Right lobe of liver (tissue), 6 donors: ENCODE measurements around the gene COPS6. TPM values are rescaled to one million over a fixed set of nuclear protein-coding genes. Genes with fewer than 3 reads are reported as not detected.

Experiments used
- ATAC-seq, 4 donors: fragments of 200-7000 bp; cut with Tn5 transposase; one replicate each; pipeline ENCODE4 v1.9.1; 2020; ENCODE audit warnings: mild to moderate bottlenecking in 4 of 4, moderate library complexity in 4 of 4
- DNase-seq, 3 donors: peaks; one replicate each; pipeline ENCODE4 v3.0.0-alpha.2; 2020
- H3K27ac ChIP-seq, 3 donors: fragments of 200-600 bp; one replicate each; pipeline ENCODE4 v1.8.0; 2022
- H3K27me3 ChIP-seq, 2 donors: fragments of 200-600 bp; one replicate each; pipeline ENCODE4 v1.8.0; 2022
- H3K36me3 ChIP-seq, 4 donors: fragments of 200-600 bp; sonication (generic) in 1 of 4; one replicate each; pipeline versions ENCODE4 v1.5.1 to v1.8.0; 2017 to 2022; ENCODE audit warnings: control low read depth in 1 of 4
- H3K4me1 ChIP-seq, 4 donors: fragments of 200-600 bp; sonication (generic) in 1 of 4; one replicate each; pipeline versions ENCODE4 v1.5.1 to v1.8.0; 2017 to 2022; ENCODE audit warnings: control low read depth in 1 of 4
- H3K4me3 ChIP-seq, 3 donors: fragments of 200-600 bp; one replicate each; pipeline ENCODE4 v1.8.0; 2022
- H3K9me3 ChIP-seq, 4 donors: fragments of 200-600 bp; sonication (generic) in 1 of 4; one replicate each; pipeline versions ENCODE4 v1.5.1 to v1.8.0; 2017 to 2022; ENCODE audit warnings: control low read depth in 1 of 4
- CTCF ChIP-seq, 4 donors: fragments of 200-600 bp in 3 of 4; fragments of 450-650 bp in 1 of 4; IDR thresholded peaks; one replicate each; pipeline versions ENCODE4 v1.5.1 to v1.8.0; 2016 to 2022; ENCODE audit warnings: antibody characterized with exemption in 4 of 4, mild to moderate bottlenecking in 2 of 4
- POLR2A ChIP-seq: fragments of 450-650 bp; IDR thresholded peaks from one replicate; pipeline ENCODE4 v1.6.1; 2017; ENCODE audit warnings: antibody characterized with exemption, mild to moderate bottlenecking
- WGBS: methylation state at CpG from one replicate; pipeline ENCODE4 v1.1.6; 2018; ENCODE audit warnings: low coverage, low lambda C conversion rate; ENCODE audit not compliant: insufficient coverage; ENCODE audit errors: missing lambda C conversion rate; 5-methylcytosine and 5-hydroxymethylcytosine counted together
- intact Hi-C, 2 donors: fragments of 100-400 bp; cut with DNase I; formaldehyde crosslinking; loops; one replicate each; pipeline versions ENCODE4 v1.11.2 to v1.14.1; 2022
- microRNA counts: library from miRNA; unstranded; fragments of <30 nt; microRNA quantifications from one replicate; lab custom pipeline; 2016
- microRNA-seq, 2 donors: library from miRNA; unstranded; fragments of <30 nt; microRNA quantifications; one replicate each; pipeline ENCODE4, GENCODE V29; 2019 to 2020
- small RNA-seq, 2 experiments: library from RNA; depleted of rRNA; stranded (forward); fragments of <200 nt; gene quantifications; one replicate each; pipeline ENCODE3, GENCODE V24; 2016
- total RNA-seq, 6 experiments: library from RNA; depleted of rRNA in 2 of 6; stranded (reverse); fragments of >200 nt in 2 of 6; fragmentation: NEBNext Ultra II Directional in 3 of 6; extraction: Animal tissue kit (Norgen Biotek cat#: 25700) in 3 of 6; gene quantifications; one replicate each; pipeline versions ENCODE4 v1.1.0 to v1.2.4, GENCODE V29; 2016 to 2023
- donor health status: DM: no; HTN: yes; CAD: no.
- donor health status: DM: no; HTN: no; CAD: no.
- donor health status: DM: no; HTN: no; CAD: no.
- donor health status: DM: no; HTN: yes; CAD: no.
- donor health status: DM: no; HTN: yes; CAD: no.

COPS6 gene
- total RNA-seq, 6 experiments from 2014 or later, result 28.3 to 49.7 (median 42.7) TPM

DNA sequence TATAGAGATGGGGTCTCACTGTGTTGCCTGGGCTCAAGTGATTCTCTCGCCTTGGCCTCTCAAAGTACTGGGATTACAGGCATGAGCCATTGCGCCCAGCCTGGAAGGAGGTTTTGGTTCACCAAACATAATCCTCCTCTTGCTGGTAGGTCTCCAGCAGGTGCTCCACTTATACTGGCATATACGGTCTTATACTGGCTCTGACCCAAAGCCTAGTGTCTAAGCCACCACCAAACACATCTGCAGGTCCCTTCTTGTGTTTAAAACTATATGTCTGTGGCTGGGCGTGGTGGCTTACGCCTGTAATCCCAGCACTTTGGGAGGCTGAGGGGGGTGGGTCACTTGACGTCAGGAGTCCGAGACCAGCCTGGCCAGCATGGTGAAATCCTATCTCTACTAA, 43.4 kb downstream of the COPS6 start:
- Histone ChIP-seq H3K36me3 (no peaks in the 10 kb centered on the region), H3K27me3 (no peaks in the 10 kb centered on the region), H3K4me3 (peak overlapping the region in 1 of 3 donors; percentile 27), H3K9me3 (no peaks in the 10 kb centered on the region), H3K4me1 (peaks cover 0 to 26% (median 0%) of the 10 kb centered on the region in 4 donors), H3K27ac (no peak overlapping the region)
- intact Hi-C loops, result loop anchor here (10.0 kb wide), 1 partner anchor 93 kb away; no protein-coding TSS in a partner anchor
- no peak for TF ChIP-seq POLR2A
- TF ChIP-seq CTCF (IDR thresholded peaks at IDR 0.05), result no peak
- DNase-seq (no peak), ATAC-seq (no peak)
- 45% methylated on average over 7 of the region's 7 CpGs for WGBS

DNA sequence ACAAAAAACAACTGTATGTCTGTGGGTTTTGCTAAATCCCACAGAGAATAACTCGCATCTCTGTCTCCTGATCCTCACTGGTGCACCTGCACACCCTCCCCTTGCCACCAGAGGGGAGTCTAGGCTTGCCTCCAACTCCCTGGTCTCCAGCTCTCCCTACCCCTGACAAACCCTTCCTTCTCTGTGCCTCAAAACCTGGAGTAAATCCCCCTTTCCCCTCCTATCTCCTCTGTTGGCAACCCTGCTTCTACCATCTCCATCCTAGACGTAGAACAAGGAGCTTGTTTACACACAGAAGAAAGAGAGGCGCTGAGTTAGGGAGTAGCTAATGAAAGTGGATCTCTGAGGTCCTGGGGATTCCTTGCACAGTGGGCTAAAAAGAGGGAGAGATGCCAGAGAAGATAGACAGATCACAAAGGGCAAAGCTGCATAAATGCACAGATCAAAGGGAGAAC, 44.0 kb downstream of the COPS6 start:
- TF ChIP-seq CTCF (IDR thresholded peaks at IDR 0.05), result peak; percentile 84 to 85 (median 84)
- TF ChIP-seq POLR2A, result no peak
- ATAC-seq (peak; percentile 77 to 83 (median 78)), DNase-seq (peak in 2 of 3 donors; percentile 67 to 68)
- 21% methylated on average over 3 of the region's 3 CpGs for WGBS
- peaks cover 0 to 26% (median 0%) of the 10 kb centered on the region in 4 donors for H3K4me1 ChIP-seq
- H3K9me3 ChIP-seq, result no peaks in the 10 kb centered on the region
- intact Hi-C loops, result loop anchor here (10.0 kb wide), 1 partner anchor 92 kb away; no protein-coding TSS in a partner anchor
- H3K27me3 ChIP-seq, result no peaks in the 10 kb centered on the region
- H3K4me3 ChIP-seq, result no peak overlapping the region
- H3K36me3 ChIP-seq, result no peaks in the 10 kb centered on the region
- no peak overlapping the region for H3K27ac ChIP-seq

- Histone ChIP-seq H3K9me3 (no peaks in the 10 kb centered on the region), H3K36me3 (no peaks in the 10 kb centered on the region), H3K4me1 (peaks cover 0 to 17% (median 0%) of the 10 kb centered on the region in 4 donors), H3K27me3 (no peaks in the 10 kb centered on the region), H3K4me3 (no peak overlapping the region), H3K27ac (no peak overlapping the region)
- intact Hi-C loops, result loop anchor here (10.0 kb wide), 1 partner anchor 87 kb away; no protein-coding TSS in a partner anchor
- DNase-seq, result no peak
- no peak for ATAC-seq
- WGBS, result 77% methylated on average over 13 of the region's 13 CpGs
- no peak for TF ChIP-seq POLR2A
- no peak for TF ChIP-seq CTCF (IDR thresholded peaks at IDR 0.05)
Measured at GRCh38 chr7:100137851-100138760, 49.3 kb downstream of the COPS6 start.

- H3K36me3 ChIP-seq, result no peaks in the 10 kb centered on the region
- no peak for TF ChIP-seq POLR2A
- TF ChIP-seq CTCF (IDR thresholded peaks at IDR 0.05), result no peak
- ATAC-seq (peak in 2 of 4 donors; percentile 28 to 47), DNase-seq (no peak)
- H3K4me3 ChIP-seq, result no peak overlapping the region
- no peaks in the 10 kb centered on the region for H3K27me3 ChIP-seq
- intact Hi-C loops, result no loop called here
- H3K27ac ChIP-seq, result no peak overlapping the region
- H3K9me3 ChIP-seq, result no peaks in the 10 kb centered on the region
- H3K4me1 ChIP-seq, result peaks cover 0 to 20% (median 0%) of the 10 kb centered on the region in 4 donors
- 48% methylated on average over 3 of the region's 3 CpGs for WGBS
Measured at GRCh38 chr7:100141555-100141949, 52.8 kb downstream of the COPS6 start.

MicroRNAs encoded within 50 kb of the gene (microRNA counts, 767-probe panel; counts per million panel counts)
- 237 counts per million for microRNA hsa-miR-106b-5p (lab: Ali Mortazavi, UCI)
- 11,671 counts per million, percentile 69 among the panel's probes with 10 or more counts for microRNA hsa-miR-25-3p (lab: Ali Mortazavi, UCI)
- 10,907 counts per million, percentile 62 among the panel's probes with 10 or more counts for microRNA hsa-miR-93-5p (lab: Ali Mortazavi, UCI)

Small RNA genes within 50 kb of the gene (microRNA-seq; reads per million reads assigned to microRNA genes)
- gene MIR106B (1,437 to 1,735 reads per million in 2 donors), gene MIR25 (324 to 367 reads per million in 2 donors), gene MIR93 (2,572 to 2,897 reads per million in 2 donors)

Small RNA genes within 50 kb of the gene (small RNA-seq; reads per million reads assigned to genes)
- 37.4 to 50.3 reads per million in 2 experiments for gene MIR106B
- 1,113 to 1,627 reads per million in 2 experiments for gene MIR25
- gene MIR93, result 83.9 to 121 reads per million in 2 experiments

Other genes with a start within 250 kb of the COPS6 start
- not detected for gene OR2AE1, start 211.9 kb upstream of the COPS6 start, total RNA-seq
- 10 to 100 TPM; 13.3 to 22.6 (median 16.3) TPM for gene TRIM4, start 169.4 kb upstream of the COPS6 start, total RNA-seq
- gene GJC3, start 159.3 kb upstream of the COPS6 start, total RNA-seq, result under 1 TPM; 0.17 to 0.86 (median 0.44) TPM
- gene AZGP1, start 112.9 kb upstream of the COPS6 start, total RNA-seq, result 1,000 to 10,000 TPM in 4 of 6 experiments, 100 to 1,000 TPM in 2; 762 to 2,105 (median 1,328) TPM
- 100 to 1,000 TPM in 2 of 6 experiments, 10 to 100 TPM in 4; 24.5 to 147 (median 80.1) TPM for gene ZKSCAN1, start 73.4 kb upstream of the COPS6 start, total RNA-seq
- gene ZSCAN21, start 39.2 kb upstream of the COPS6 start, total RNA-seq, result 1 to 10 TPM; 4.3 to 8.1 (median 5.7) TPM
- 10 to 100 TPM in 5 of 6 experiments, 1 to 10 TPM in 1; 9.7 to 18.8 (median 14.0) TPM for gene ZNF3, start 7.2 kb upstream of the COPS6 start, total RNA-seq
- 10 to 100 TPM; 12.6 to 25.9 (median 20.8) TPM for gene MCM7, start 12.4 kb downstream of the COPS6 start, total RNA-seq
- 1 to 10 TPM; 2.7 to 7.3 (median 4.3) TPM for gene AP4M1, start 12.7 kb downstream of the COPS6 start, total RNA-seq
- 10 to 100 TPM; 11.1 to 27.2 (median 15.8) TPM for gene TAF6, start 30.4 kb downstream of the COPS6 start, total RNA-seq
- 1 to 10 TPM; 2.9 to 4.9 (median 3.9) TPM for gene CNPY4, start 30.7 kb downstream of the COPS6 start, total RNA-seq
- gene MBLAC1, start 38.0 kb downstream of the COPS6 start, total RNA-seq, result 1 to 10 TPM in 3 of 6 experiments, under 1 TPM in 3; 0.35 to 2.7 (median 1.1) TPM
- 10 to 100 TPM; 35.8 to 66.6 (median 44.9) TPM for gene LAMTOR4, start 59.9 kb downstream of the COPS6 start, total RNA-seq
- 10 to 100 TPM in 4 of 6 experiments, 1 to 10 TPM in 2; 8.2 to 14.6 (median 10.3) TPM for gene TRAPPC14, start 69.8 kb downstream of the COPS6 start, total RNA-seq
- gene GAL3ST4, start 79.6 kb downstream of the COPS6 start, total RNA-seq, result 1 to 10 TPM in 1 of 6 experiments, under 1 TPM in 4, not detected in 1; 0.12 to 1.1 (median 0.56) TPM
- gene GPC2, start 88.4 kb downstream of the COPS6 start, total RNA-seq, result under 1 TPM in 2 of 6 experiments, not detected in 4; 0.35 to 0.40 TPM
- gene STAG3, start 88.9 kb downstream of the COPS6 start, total RNA-seq, result 1 to 10 TPM in 4 of 6 experiments, under 1 TPM in 2; 0.81 to 5.9 (median 4.4) TPM
- gene PVRIG, start 131.0 kb downstream of the COPS6 start, total RNA-seq, result under 1 TPM in 3 of 6 experiments, not detected in 3; 0.17 to 0.89 (median 0.37) TPM
- gene SPDYE3, start 218.7 kb downstream of the COPS6 start, total RNA-seq, result not detected